HuH-7 (cell line): Measurements from ENCODE around the gene CLSTN2.

Experiments used
- DNase-seq: peaks from one replicate; pipeline ENCODE4 v3.0.0; 2011; ENCODE audit warnings: low spot score

The CLSTN2 gene

GRCh38 chr3:140552898-140553297 lies 617.9 kb downstream of the CLSTN2 start:
- no peak for DNase-seq

- no peak for DNase-seq
Observed at GRCh38 chr3:140553591-140553990, 618.6 kb downstream of the CLSTN2 start.

GRCh38 chr3:140555666-140556065 lies 620.7 kb downstream of the CLSTN2 start:
- DNase-seq: no peak

- no peak for DNase-seq
Observed at GRCh38 chr3:140557476-140557875, 622.5 kb downstream of the CLSTN2 start.

- no peak for DNase-seq
Observed at GRCh38 chr3:140559546-140559945, 624.6 kb downstream of the CLSTN2 start.

- DNase-seq: no peak
Observed at GRCh38 chr3:140563206-140563760, 628.3 kb downstream of the CLSTN2 start.

GRCh38 chr3:140568131-140568530 lies 633.1 kb downstream of the CLSTN2 start:
- no peak for DNase-seq

GRCh38 chr3:140568842-140569520 lies 634.0 kb downstream of the CLSTN2 start:
- no peak for DNase-seq

GRCh38 chr3:140570602-140571001 lies 635.6 kb downstream of the CLSTN2 start:
- DNase-seq: no peak

GRCh38 chr3:140571836-140572235 lies 636.9 kb downstream of the CLSTN2 start:
- DNase-seq: no peak

GRCh38 chr3:140572334-140572733 lies 637.3 kb downstream of the CLSTN2 start:
- no peak for DNase-seq

GRCh38 chr3:140573011-140573410 lies 638.0 kb downstream of the CLSTN2 start:
- DNase-seq: no peak

- DNase-seq: no peak
Observed at GRCh38 chr3:140574375-140574774, 639.4 kb downstream of the CLSTN2 start.

- no peak for DNase-seq
Observed at GRCh38 chr3:140576449-140576848, 641.5 kb downstream of the CLSTN2 start.

- no peak for DNase-seq
Observed at GRCh38 chr3:140577911-140578310, 642.9 kb downstream of the CLSTN2 start.

- DNase-seq: no peak
Observed at GRCh38 chr3:140579260-140579659, 644.3 kb downstream of the CLSTN2 start.

- DNase-seq: no peak
Observed at GRCh38 chr3:140580746-140581145, 645.8 kb downstream of the CLSTN2 start.

GRCh38 chr3:140584549-140584948 lies 649.6 kb downstream of the CLSTN2 start:
- no peak for DNase-seq

GRCh38 chr3:140585828-140586227 lies 650.8 kb downstream of the CLSTN2 start:
- no peak for DNase-seq

- no peak for DNase-seq
Observed at GRCh38 chr3:140586311-140586710, 651.3 kb downstream of the CLSTN2 start.

GRCh38 chr3:140588558-140588957 lies 653.6 kb downstream of the CLSTN2 start:
- no peak for DNase-seq

- DNase-seq: no peak
Observed at GRCh38 chr3:140593766-140594165, 658.8 kb downstream of the CLSTN2 start.

- DNase-seq: no peak
Observed at GRCh38 chr3:140595295-140595694, 660.3 kb downstream of the CLSTN2 start.

GRCh38 chr3:140597364-140597763 lies 662.4 kb downstream of the CLSTN2 start:
- DNase-seq: no peak
